NCI-H82 treated with DMSO at 0.1 percent for 48 hours (cell line): Measurements from ENCODE around the gene LOXL1.
"Not testable (repeated sequence)": the region's sequence is repeated elsewhere in the genome, so short reads cannot be mapped to it uniquely, and the experiment has no call there.

Experiments
- DNase-seq: peaks from one replicate; lab custom pipeline; 2025; ENCODE audit not compliant: unreplicated experiment; lab: John Stamatoyannopoulos, UW

The LOXL1 gene

DNA sequence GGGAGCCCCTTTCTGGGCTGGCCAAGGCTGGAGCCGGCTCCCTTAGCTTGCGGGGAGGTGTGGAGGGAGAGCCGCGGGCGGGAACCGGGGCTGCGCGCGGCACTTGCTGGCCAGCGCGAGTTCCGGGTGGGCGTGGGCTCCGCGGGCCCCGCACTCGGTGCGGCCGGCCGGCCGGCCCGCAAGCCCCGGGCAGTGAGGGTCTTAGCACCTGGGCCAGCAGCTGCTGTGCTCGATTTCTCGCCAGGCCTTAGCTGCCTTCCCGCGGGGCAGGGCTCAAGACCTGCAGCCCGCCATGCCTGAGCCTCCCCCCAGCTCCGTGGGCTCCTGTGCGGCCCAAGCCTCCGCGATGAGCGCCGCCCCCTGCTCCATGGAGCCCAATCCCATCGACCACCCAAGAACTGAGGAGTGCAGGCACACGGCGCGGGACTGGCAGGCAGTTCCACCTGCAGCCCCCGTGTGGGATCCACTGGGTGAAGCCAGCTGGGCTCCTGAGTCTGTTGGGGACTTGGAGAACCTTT is 47.5 kb downstream of the LOXL1 start:
- DNase-seq, result not testable (repeated sequence)

- DNase-seq, result not testable (repeated sequence)
Observed at GRCh38 chr15:73975440-73976125, 49.3 kb downstream of the LOXL1 start.

- no peak for DNase-seq
Observed at GRCh38 chr15:73978896-73979295, 52.6 kb downstream of the LOXL1 start.

DNA sequence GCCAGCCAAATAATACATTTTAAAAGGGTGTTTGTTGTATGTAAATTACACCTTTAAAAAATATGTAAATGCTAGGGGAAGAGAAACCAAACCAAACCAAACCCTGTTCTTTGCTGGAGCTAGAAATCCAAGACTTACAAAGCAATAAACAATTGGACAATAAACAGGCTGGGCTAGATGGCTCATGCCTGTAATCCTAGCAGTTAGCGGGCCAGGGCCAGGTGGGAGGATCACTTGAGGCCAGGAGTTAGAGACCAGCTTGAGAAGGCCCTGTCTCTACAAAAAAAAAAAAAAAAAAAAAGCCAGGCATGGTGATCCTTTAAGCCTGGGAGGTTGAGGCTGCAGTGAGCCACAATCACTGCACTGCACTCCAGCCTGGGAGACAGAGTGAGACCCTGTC is 53.4 kb downstream of the LOXL1 start:
- DNase-seq, result peak; percentile 46

DNA sequence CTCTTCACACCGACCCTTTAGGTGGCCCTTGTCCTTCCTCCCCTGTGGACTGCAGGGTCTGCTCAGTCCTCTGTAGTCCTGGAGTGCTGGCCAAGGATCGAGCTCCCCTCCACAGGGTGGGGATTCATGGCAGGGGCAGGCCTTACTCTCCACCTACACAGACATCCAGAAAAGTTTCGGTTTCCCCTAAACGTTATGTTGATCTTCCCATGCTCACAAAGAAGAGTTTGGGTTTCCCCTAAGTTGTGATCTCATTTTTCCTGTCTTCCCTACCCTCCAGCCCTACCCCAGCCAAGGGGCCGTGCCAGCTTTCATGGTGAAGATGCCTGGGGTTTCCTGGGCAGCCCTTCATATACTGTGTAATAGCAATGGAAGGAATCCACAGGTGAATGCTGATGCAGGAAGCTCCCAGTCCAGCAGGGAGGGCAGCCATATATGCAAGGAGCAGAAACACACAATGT is 55.5 kb downstream of the LOXL1 start:
- DNase-seq, result no peak

DNA sequence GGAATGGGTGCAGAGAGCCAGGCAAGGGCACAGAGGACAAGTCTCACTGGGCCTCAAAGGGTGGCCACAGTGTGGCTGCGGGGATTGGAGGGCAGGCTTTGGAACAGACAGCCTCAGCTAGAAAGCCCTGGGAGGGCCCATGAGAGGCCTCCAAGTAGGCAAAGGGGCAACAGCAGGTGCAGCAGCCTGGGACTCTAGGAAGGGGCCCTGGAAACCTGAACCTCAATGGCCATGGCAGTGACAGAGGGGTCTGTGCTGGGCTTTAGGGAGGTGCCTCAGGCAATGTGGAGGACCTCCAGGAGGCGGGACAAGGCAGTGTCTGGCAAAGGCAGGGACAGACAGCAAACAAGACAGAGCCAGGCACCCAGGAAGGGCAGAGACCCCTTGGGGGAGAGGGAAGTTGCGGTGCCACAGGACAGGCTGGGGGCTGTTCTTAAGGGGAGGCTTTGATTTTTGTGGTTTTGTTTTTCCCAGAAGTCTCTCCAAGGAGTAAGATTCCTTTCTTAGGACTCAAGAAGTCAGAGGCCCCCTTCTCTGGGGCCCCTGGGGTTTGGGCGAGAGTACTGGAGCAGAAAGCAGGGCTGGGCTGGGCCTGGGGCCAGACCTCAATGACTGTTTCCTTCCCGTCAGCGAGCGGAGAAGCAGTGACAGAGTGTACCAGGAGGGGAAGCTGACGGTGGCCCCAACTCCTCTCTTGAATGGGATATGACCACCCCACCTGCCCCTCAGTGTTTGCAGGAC is 56.1 kb downstream of the LOXL1 start:
- no peak for DNase-seq

- DNase-seq, result no peak
Observed at GRCh38 chr15:73983211-73983727, 57.0 kb downstream of the LOXL1 start.

- DNase-seq, result no peak
Observed at GRCh38 chr15:73983773-73984172, 57.5 kb downstream of the LOXL1 start.

DNA sequence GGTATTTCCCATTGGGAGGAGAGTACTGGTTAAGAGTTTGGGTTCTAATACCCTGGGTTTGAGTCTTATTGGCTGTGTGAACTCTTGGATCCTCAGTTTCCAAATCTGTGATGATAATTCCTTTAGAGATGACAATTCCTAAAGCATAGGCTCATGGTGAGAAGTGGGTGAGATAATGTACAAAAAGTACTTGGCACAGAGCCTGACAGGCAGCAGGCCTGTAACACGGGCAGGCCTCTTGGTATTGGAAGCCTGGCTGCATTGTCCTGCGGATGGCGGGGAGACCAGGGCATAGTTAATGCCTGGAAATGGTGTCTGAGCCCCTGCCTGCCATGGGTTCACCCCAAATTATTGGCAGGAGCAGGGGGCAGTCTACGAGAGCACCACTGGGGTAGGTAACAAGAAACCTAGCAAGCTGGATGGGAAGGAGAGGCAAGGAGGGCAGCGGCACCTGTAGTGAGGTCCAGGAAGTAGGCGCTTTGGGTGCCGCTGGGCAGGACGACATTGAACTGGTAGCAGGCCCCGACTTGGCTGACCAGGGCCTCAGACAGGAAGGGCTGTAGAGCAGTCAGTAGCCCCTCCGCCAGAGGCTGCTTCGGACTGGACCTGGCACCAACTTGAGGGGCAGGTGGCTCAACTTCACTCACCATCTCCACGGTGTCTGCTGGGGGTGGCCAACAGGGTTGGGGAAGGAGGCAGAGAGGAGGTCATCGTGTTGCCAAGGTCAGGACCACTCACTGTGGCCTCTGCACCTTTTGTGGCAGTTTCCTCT is 58.1 kb downstream of the LOXL1 start:
- no peak for DNase-seq

DNA sequence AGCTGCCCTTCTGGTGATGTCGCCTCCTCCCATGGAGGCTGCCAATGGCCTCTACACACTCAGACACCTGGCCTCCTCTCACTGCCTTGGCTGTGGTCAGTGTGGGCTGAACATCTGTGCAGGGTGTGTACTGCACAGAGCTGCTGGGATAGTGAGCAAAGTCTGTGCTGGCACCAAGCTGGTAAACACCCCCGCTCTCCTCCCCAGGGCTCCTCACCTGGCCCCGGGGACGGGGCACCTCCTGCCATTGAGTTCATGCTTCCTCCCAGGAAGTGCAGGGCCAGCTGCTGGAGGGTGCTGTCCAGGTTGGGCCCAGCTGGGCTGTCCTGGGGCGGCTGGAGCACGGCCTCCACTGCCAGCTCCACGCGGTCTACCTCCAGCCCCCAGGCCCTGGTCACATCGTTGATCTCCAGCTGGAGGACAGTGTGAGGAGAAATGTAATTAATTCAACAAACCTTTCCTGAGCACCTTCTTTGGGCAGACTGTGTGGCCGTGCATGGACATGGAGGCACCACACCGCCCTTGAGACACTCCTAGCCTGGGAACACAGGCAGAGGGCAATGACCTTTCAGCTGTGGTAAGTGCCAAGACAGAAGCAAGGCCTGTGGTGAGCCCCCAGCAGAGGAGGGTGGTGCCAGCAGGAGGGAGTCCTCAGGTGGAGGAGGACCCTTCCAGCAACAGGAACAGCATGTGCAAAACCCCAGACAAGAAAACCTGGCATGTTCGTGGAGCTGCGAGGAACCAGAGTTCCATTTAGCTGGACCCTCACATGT is 59.0 kb downstream of the LOXL1 start:
- DNase-seq, result no peak

GRCh38 chr15:73986055-73986775 is 60.0 kb downstream of the LOXL1 start:
- DNase-seq, result no peak

DNA sequence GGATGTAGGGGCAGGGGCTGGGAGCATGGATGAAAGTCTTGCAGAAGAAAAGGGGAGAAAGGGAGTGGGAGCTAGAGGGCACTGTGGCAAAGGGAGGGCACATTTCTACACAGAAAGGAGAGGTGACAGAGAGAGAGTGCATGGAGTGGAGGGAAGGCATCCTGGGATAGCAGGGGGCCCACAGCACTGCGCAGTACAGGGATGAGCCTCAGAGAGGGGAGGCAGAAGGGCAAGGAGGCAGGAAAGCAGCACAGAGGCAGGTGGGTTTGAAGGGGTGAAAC is 60.5 kb downstream of the LOXL1 start:
- DNase-seq, result no peak

- DNase-seq, result no peak
Observed at GRCh38 chr15:73987250-73987649, 61.0 kb downstream of the LOXL1 start.

DNA sequence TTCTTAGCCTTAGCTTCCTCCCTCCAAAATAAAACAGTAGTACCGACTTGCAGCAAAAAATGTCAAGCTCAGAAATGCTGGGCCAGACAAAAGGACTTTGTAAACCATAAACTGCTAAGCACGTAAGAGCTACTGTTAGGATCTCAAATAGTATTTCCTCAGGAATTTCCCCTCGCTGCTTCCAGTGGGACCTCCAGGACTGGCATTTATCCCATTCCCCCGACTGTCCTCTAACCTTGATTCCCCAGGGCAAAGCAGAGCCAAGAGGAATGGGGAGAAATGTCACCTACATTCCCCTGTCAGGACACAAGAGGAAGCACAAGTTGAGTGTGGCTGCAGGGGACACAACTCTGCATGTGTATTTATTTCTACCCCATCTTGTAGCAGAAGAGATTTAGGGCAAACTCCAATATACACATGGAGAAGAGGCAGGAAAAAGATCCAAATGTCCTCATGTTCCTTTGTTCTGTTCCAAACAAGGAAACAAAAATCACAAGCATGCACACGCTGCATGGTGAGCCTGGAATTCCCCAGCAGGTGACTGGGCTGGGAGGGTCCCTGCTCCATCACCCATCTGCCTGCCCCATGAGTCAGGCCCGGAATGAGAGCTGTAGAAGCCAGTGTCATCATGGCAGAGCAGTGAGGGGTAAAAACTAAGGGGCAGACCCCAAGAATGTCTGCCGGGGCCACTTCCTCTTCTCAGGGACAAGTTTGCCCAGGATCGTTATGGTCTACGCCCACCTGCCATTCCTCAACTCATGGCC is 61.6 kb downstream of the LOXL1 start:
- no peak for DNase-seq

DNA sequence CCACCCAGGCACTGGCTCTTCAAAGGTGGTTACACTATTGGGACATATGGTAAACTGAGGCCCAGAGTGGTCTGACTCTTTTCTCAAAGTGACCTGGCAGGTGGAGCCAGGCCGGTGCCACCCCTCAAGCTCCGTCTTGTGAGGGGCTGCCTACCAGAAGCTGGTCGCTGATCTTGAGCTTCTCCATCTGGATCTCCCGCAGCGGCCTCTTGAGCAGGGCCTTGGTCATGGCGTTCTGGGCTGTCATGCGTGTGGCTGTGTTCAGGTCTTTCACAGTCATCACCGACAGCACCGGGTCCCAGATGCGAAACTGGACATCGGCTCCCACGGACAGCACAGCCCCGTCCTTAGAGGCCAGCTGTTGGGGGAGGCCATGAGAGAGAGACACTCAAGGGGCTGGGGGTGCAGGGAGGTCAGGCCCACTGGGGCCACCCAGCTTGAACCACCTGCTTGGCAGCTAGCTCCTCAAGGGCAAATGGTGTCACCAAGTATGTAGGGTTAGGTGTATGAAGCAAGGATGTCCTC is 62.2 kb downstream of the LOXL1 start:
- DNase-seq, result no peak

- no peak for DNase-seq
Observed at GRCh38 chr15:73989001-73989798, 62.9 kb downstream of the LOXL1 start.

- DNase-seq, result no peak
Observed at GRCh38 chr15:73990250-73991005, 64.2 kb downstream of the LOXL1 start.

DNA sequence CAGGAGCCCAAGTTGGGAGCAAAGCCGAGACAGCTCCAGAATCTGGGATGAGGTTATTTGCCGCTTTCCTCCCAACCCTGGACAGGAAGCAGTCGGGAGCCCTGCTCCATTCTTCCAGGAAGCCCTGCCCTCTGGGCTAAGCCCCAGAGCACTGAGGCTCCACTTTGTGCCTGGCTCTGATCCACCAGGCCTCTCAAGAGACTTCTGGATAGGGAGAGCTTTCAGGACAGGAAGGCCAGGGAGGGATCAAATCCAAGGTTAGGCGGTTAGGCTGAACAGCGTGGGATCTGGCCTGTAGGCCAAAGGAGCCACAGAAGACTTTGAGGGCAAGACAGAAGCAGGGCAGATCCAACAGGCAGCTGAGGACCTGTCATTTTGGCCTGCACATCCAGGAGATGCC is 65.0 kb downstream of the LOXL1 start:
- DNase-seq, result no peak
